ENCODE measurements around the gene RAB3GAP1. TPM values are rescaled to one million over a fixed set of nuclear protein-coding genes. Genes with fewer than 3 reads are reported as not detected.
"Not testable (repeated sequence)": the region's sequence is repeated elsewhere in the genome, so short reads cannot be mapped to it uniquely, and the experiment has no call there.

RAB3GAP1 gene
- total RNA-seq, 1 experiment from 2014 or later: 38.6 TPM

DNA sequence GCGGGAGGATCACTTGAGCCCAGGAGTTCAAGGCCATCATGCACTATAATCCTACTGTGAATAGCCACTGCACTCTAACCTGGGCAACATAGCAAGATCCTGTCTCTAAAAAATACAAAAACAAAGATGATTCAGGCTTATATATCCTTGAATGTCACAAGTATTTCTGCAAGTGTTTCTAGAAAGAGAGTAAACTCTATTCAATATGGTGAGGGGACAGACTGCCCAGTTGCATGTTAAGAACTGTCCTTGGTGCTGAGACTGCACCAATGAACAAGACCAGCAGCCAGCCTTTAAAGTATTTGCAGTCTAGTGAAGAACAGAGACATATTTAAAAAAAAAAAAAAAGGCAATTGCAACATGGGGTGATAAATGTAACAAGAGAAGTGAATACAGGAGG, 21.3 kb upstream of the RAB3GAP1 start:
- no peak for ATAC-seq
- CTCF ChIA-PET: no interaction called here

DNA sequence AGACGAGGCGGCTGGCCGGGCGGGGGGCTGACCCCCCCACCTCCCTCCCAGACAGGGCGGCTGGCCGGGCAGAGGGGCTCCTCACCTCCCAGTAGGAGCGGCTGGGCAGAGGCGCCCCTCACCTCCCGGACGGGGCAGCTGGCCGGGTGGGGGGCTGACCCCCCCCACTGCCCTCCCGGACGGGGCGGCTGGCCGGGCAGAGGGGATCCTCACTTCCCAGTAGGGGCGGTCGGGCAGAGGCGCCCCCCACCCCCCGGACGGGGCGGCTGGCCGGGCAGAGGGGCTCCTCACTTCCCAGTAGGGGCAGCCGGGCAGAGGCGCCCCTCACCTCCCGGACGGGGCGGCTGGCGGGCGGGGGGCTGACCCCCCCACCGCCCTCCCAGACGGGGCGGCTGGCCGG, 18.9 kb upstream of the RAB3GAP1 start:
- H3K9me3 ChIP-seq (ENCODE audit: control insufficient read depth, insufficient read depth, low read depth, low read length); H3K4me1 ChIP-seq (ENCODE audit: control insufficient read depth, insufficient read depth, low read length); BruUV-seq (replicated peaks); in situ Hi-C loops (cut with HindIII; ENCODE audit: low pct_unique_long_range_greater_than_20kb, low sequenced_read_pairs); H3K36me3 ChIP-seq (ENCODE audit: control insufficient read depth, insufficient read depth, low read length); CTCF ChIA-PET; H3K27me3 ChIP-seq (ENCODE audit: control insufficient read depth, insufficient read depth, low read length); H3K4me3 ChIP-seq (ENCODE audit: low read depth in 2 of 2, low read length in 2 of 2); ATAC-seq; POLR2A ChIA-PET; DNase-seq (ENCODE audit: low read depth, low spot score); intact Hi-C loops (cut with micrococcal nuclease; ENCODE audit: unreplicated experiment); H3K27ac ChIP-seq (ENCODE audit: low read length): not testable (repeated sequence)

More for the DNA sequence above, 21.3 kb upstream of the RAB3GAP1 start:
- H3K4me3 ChIP-seq (ENCODE audit: low read depth in 2 of 2, low read length in 2 of 2): no peak overlapping the region
- intact Hi-C loops (cut with micrococcal nuclease; ENCODE audit: unreplicated experiment): no loop called here
- no peak for DNase-seq (ENCODE audit: low read depth, low spot score)
- peaks cover 2% of the 10 kb centered on the region; the same call in 1 of the 2 replicates for H3K27me3 ChIP-seq (ENCODE audit: control insufficient read depth, insufficient read depth, low read length)
- no peak for TF ChIP-seq TCF7L2 (IDR thresholded peaks at IDR 0.05; ENCODE audit: low read depth, low read length)
- peak; percentile 83 to 87 for TF ChIP-seq REST (IDR thresholded peaks at IDR 0.05; ENCODE audit: insufficient read depth in 1 of 2, low read depth in 2 of 2, low read length in 1 of 2)
- no peaks in the 10 kb centered on the region for H3K9me3 ChIP-seq (ENCODE audit: control insufficient read depth, insufficient read depth, low read depth, low read length)
- no peaks in the 10 kb centered on the region for H3K4me1 ChIP-seq (ENCODE audit: control insufficient read depth, insufficient read depth, low read length)
- no peaks in the 10 kb centered on the region for H3K36me3 ChIP-seq (ENCODE audit: control insufficient read depth, insufficient read depth, low read length)
- H3K27ac ChIP-seq (ENCODE audit: low read length): no peak overlapping the region
- BruUV-seq (replicated peaks): no TSS peak
- POLR2A ChIA-PET: no interaction called here
- in situ Hi-C loops (cut with HindIII; ENCODE audit: low pct_unique_long_range_greater_than_20kb, low sequenced_read_pairs): no loop called here

GRCh38 chr2:135037831-135038230, 14.3 kb upstream of the RAB3GAP1 start:
- BruUV-seq (replicated peaks): no TSS peak
- Histone ChIP-seq H3K4me1 (ENCODE audit: control insufficient read depth, insufficient read depth, low read length) (no peaks in the 10 kb centered on the region), H3K27ac (ENCODE audit: low read length) (no peak overlapping the region), H3K9me3 (ENCODE audit: control insufficient read depth, insufficient read depth, low read depth, low read length) (no peaks in the 10 kb centered on the region), H3K4me3 (ENCODE audit: low read depth in 2 of 2, low read length in 2 of 2) (no peak overlapping the region), H3K27me3 (ENCODE audit: control insufficient read depth, insufficient read depth, low read length) (no peaks in the 10 kb centered on the region), H3K36me3 (ENCODE audit: control insufficient read depth, insufficient read depth, low read length) (no peaks in the 10 kb centered on the region)
- no peak for TF ChIP-seq SIN3A (IDR thresholded peaks at IDR 0.05; ENCODE audit: borderline replicate concordance, insufficient read depth, low read depth, low read length)
- no peak for TF ChIP-seq REST (IDR thresholded peaks at IDR 0.05; ENCODE audit: insufficient read depth in 1 of 2, low read depth in 2 of 2, low read length in 1 of 2)
- TF ChIP-seq CTCF (IDR thresholded peaks at IDR 0.05): no peak
- TF ChIP-seq TCF7L2 (IDR thresholded peaks at IDR 0.05; ENCODE audit: low read depth, low read length): no peak
- no peak for TF ChIP-seq POLR2AphosphoS5 (IDR thresholded peaks at IDR 0.05; ENCODE audit: low read depth, low read length)
- no peak for DNase-seq (ENCODE audit: low read depth, low spot score)
- no peak for ATAC-seq
- in situ Hi-C loops (cut with HindIII; ENCODE audit: low pct_unique_long_range_greater_than_20kb, low sequenced_read_pairs) (no loop called here), intact Hi-C loops (cut with micrococcal nuclease; ENCODE audit: unreplicated experiment) (no loop called here)
- POLR2A ChIA-PET: no interaction called here
- CTCF ChIA-PET: interaction anchor here (0.6 kb wide), 1 partner anchor 33 kb away, joined by 3 read pairs; no protein-coding TSS in a partner anchor
